ENCODE data around the gene TAS2R38. TPM values are rescaled to one million over a fixed set of nuclear protein-coding genes. Genes with fewer than 3 reads are reported as not detected.
A peak's percentile ranks its signal among the peaks of the same experiment; 100 is the strongest.

The TAS2R38 gene
- total RNA-seq, 1 experiment from 2014 or later, result not detected

GRCh38 chr7:141976524-141977245, 3.1 kb upstream of the TAS2R38 start:
- no peak for DNase-seq (ENCODE audit: low read depth)

GRCh38 chr7:141975806-141976523, 2.4 kb upstream of the TAS2R38 start:
- DNase-seq (ENCODE audit: low read depth), result peak; percentile 60

GRCh38 chr7:141974831-141975230, 1.3 kb upstream of the TAS2R38 start:
- DNase-seq (ENCODE audit: low read depth), result no peak

- DNase-seq (ENCODE audit: low read depth), result no peak
Observed at GRCh38 chr7:141960687-141961422, 12.7 kb downstream of the TAS2R38 start.

- DNase-seq (ENCODE audit: low read depth), result peak; percentile 44
Observed at GRCh38 chr7:141956084-141956483, 17.5 kb downstream of the TAS2R38 start.

GRCh38 chr7:141954334-141954733, 19.2 kb downstream of the TAS2R38 start:
- DNase-seq (ENCODE audit: low read depth), result no peak

- no peak for DNase-seq (ENCODE audit: low read depth)
Observed at GRCh38 chr7:141952461-141952860, 21.1 kb downstream of the TAS2R38 start.

- DNase-seq (ENCODE audit: low read depth), result no peak
Observed at GRCh38 chr7:141950806-141951205, 22.8 kb downstream of the TAS2R38 start.

- DNase-seq (ENCODE audit: low read depth), result no peak
Observed at GRCh38 chr7:141949911-141950310, 23.7 kb downstream of the TAS2R38 start.

GRCh38 chr7:141949451-141949850, 24.1 kb downstream of the TAS2R38 start:
- no peak for DNase-seq (ENCODE audit: low read depth)

GRCh38 chr7:141949021-141949420, 24.6 kb downstream of the TAS2R38 start:
- no peak for DNase-seq (ENCODE audit: low read depth)

GRCh38 chr7:141946796-141947195, 26.8 kb downstream of the TAS2R38 start, which contains the start of gene CLEC5A:
Gene CLEC5A, minus strand, starts transcription at chr7:141946974. Its CDS starts 682 bp downstream, at chr7:141946292.
- no peak for DNase-seq (ENCODE audit: low read depth)

- DNase-seq (ENCODE audit: low read depth), result peak; percentile 47
Observed at GRCh38 chr7:141945356-141945755, 28.2 kb downstream of the TAS2R38 start.

GRCh38 chr7:141944811-141945210, 28.8 kb downstream of the TAS2R38 start:
- DNase-seq (ENCODE audit: low read depth), result no peak

- DNase-seq (ENCODE audit: low read depth), result no peak
Observed at GRCh38 chr7:141943846-141944245, 29.7 kb downstream of the TAS2R38 start.

- no peak for DNase-seq (ENCODE audit: low read depth)
Observed at GRCh38 chr7:141941075-141941474, 32.5 kb downstream of the TAS2R38 start.

GRCh38 chr7:141930211-141930610, 43.4 kb downstream of the TAS2R38 start:
- DNase-seq (ENCODE audit: low read depth), result no peak

GRCh38 chr7:141928845-141929195, 44.8 kb downstream of the TAS2R38 start:
- no peak for DNase-seq (ENCODE audit: low read depth)

GRCh38 chr7:141928146-141928844, 45.3 kb downstream of the TAS2R38 start:
- no peak for DNase-seq (ENCODE audit: low read depth)
